ENCODE data around the gene HEXD.

The HEXD gene

GRCh38 chr17:82400206-82400605, 17.9 kb upstream of the HEXD start:
- DNase-seq (ENCODE audit: low read depth), result no peak
- H3K4me3 ChIP-seq (ENCODE audit: low read depth, low read length), result no peak overlapping the region
- TF ChIP-seq CTCF (conservative IDR thresholded peaks at IDR 0.05; ENCODE audit: low read depth, low read length), result no peak

GRCh38 chr17:82400830-82401229, 17.3 kb upstream of the HEXD start:
- DNase-seq (ENCODE audit: low read depth), result no peak

GRCh38 chr17:82402865-82403264, 15.3 kb upstream of the HEXD start:
- H3K4me3 ChIP-seq (ENCODE audit: low read depth, low read length), result no peak overlapping the region
- no peak for TF ChIP-seq CTCF (conservative IDR thresholded peaks at IDR 0.05; ENCODE audit: low read depth, low read length)
- DNase-seq (ENCODE audit: low read depth), result no peak

More at GRCh38 chr17:82400830-82401229, 17.3 kb upstream of the HEXD start:
- no peak for TF ChIP-seq CTCF (conservative IDR thresholded peaks at IDR 0.05; ENCODE audit: low read depth, low read length)
- H3K4me3 ChIP-seq (ENCODE audit: low read depth, low read length), result no peak overlapping the region

- no peak for DNase-seq (ENCODE audit: low read depth)
- no peak overlapping the region for H3K4me3 ChIP-seq (ENCODE audit: low read depth, low read length)
- no peak for TF ChIP-seq CTCF (conservative IDR thresholded peaks at IDR 0.05; ENCODE audit: low read depth, low read length)
These were observed 14.2 kb upstream of the HEXD start for GRCh38 chr17:82403662-82404660.

- DNase-seq (ENCODE audit: low read depth), result no peak
- no peak for TF ChIP-seq CTCF (conservative IDR thresholded peaks at IDR 0.05; ENCODE audit: low read depth, low read length)
- H3K4me3 ChIP-seq (ENCODE audit: low read depth, low read length), result no peak overlapping the region
These were observed 13.1 kb upstream of the HEXD start for GRCh38 chr17:82405051-82405450.

- no peak overlapping the region for H3K4me3 ChIP-seq (ENCODE audit: low read depth, low read length)
- TF ChIP-seq CTCF (conservative IDR thresholded peaks at IDR 0.05; ENCODE audit: low read depth, low read length), result no peak
- DNase-seq (ENCODE audit: low read depth), result no peak
These were observed 11.9 kb upstream of the HEXD start for GRCh38 chr17:82406131-82406671.

Data from choroid plexus epithelial cell (primary cell).